K562 (cell line): Measurements from ENCODE around the gene SYNPO. TPM values are rescaled to one million over a fixed set of nuclear protein-coding genes. Genes with fewer than 3 reads are reported as not detected.

Experiments
- CAMTA2 ChIP-seq: fragments of 250-450 bp; sonication (Bioruptor Pico); conservative IDR thresholded peaks from 2 replicates; pipeline ENCODE4 v1.5.1; 2022
- CTBP1 ChIP-seq: fragments of 450-650 bp; IDR thresholded peaks from 2 replicates; pipeline ENCODE4 v1.6.1; 2016; ENCODE audit warnings: borderline replicate concordance
- DIDO1 ChIP-seq: fragments of 450-650 bp; IDR thresholded peaks from 2 replicates; pipeline ENCODE4 v1.6.1; 2016; ENCODE audit warnings: low read depth, missing biosample characterization, missing genetic modification characterization
- DLX4 ChIP-seq: fragments of 250-450 bp; sonication (Bioruptor Pico); IDR thresholded peaks from 2 replicates; pipeline ENCODE4 v1.6.1; 2021; ENCODE audit warnings: mild to moderate bottlenecking
- MAX ChIP-seq: sonication (generic); formaldehyde crosslinking; IDR thresholded peaks from 2 replicates; pipeline ENCODE4 v1.9.0; 2022; ENCODE audit warnings: mild to moderate bottlenecking, missing genetic modification reagents
- NFRKB ChIP-seq: fragments of 450-650 bp; IDR thresholded peaks from 2 replicates; pipeline ENCODE4 v1.6.1; 2016; ENCODE audit warnings: low read depth
- POLR2A ChIP-seq: fragments of 450-650 bp; conservative IDR thresholded peaks from 2 replicates; pipeline ENCODE4 v1.6.1; 2016
- SIN3B ChIP-seq: fragments of 450-650 bp; IDR thresholded peaks from 2 replicates; pipeline ENCODE4 v1.6.1; 2017; ENCODE audit warnings: low read depth, mild to moderate bottlenecking, moderate library complexity
- SMAD2 ChIP-seq: fragments of 150-350 bp; IDR thresholded peaks from 2 replicates; pipeline ENCODE4 v1.6.1; 2014; ENCODE audit warnings: low read depth, mild to moderate bottlenecking, low read length
- TBL1XR1 ChIP-seq, 2 experiments: IDR thresholded peaks; 2 replicates each; pipeline ENCODE4 v1.6.1; 2012; ENCODE audit warnings: improper control_type of control experiment in 2 of 2, low read length in 2 of 2, mild to moderate bottlenecking in 1 of 2
- U2AF2 ChIP-seq: fragments of 200-400 bp; formaldehyde crosslinking; optimal IDR thresholded peaks from 2 replicates; pipeline ENCODE3; 2017; ENCODE audit warnings: low read depth, mild to moderate bottlenecking, low read length
- ZNF239 ChIP-seq: fragments of 250-450 bp; sonication (Bioruptor Pico); IDR thresholded peaks from 2 replicates; pipeline ENCODE4 v1.4.0; 2020; ENCODE audit warnings: mild to moderate bottlenecking
- ZNF318 ChIP-seq, 2 experiments: fragments of 450-650 bp; IDR thresholded peaks; 2 replicates each; pipeline ENCODE4 v1.6.1; 2016; ENCODE audit warnings: mild to moderate bottlenecking in 2 of 2, borderline replicate concordance in 1 of 2, low read depth in 1 of 2, moderate library complexity in 1 of 2
- polyA plus RNA-seq, 8 experiments: library from polyadenylated mRNA; depleted of rRNA in 4 of 8; stranded (reverse) in 5 of 8; unstranded in 3 of 8; fragments of >200 nt; fragmentation: Nextera tagmentation in 2 of 8; fragmentation: Illumina TruSeq in 1 of 8; extraction: Ambion mirVana in 2 of 8; extraction: Trizol in 1 of 8; gene quantifications; 2 replicates each; pipeline versions ENCODE4 v1.2.1 to v1.2.3, GENCODE V29; 2011 to 2014; ENCODE audit warnings: inconsistent platforms in 1 of 8, missing spikeins in 1 of 8
- total RNA-seq, 7 experiments: library from RNA; depleted of rRNA in 6 of 7; stranded (reverse); fragments of >200 nt in 6 of 7; fragmentation: Illumina TruSeq in 2 of 7; extraction: Trizol in 2 of 7; gene quantifications; 2 replicates each; pipeline versions ENCODE4 v1.2.1 to v1.2.3, GENCODE V29; 2011 to 2021; ENCODE audit warnings: low replicate concordance in 1 of 7
- TF ChIP-seq, protein P1 (sequence below): fragments of 450-650 bp; conservative IDR thresholded peaks from 2 replicates; pipeline ENCODE4 v1.6.1; 2016; ENCODE audit warnings: missing genetic modification characterization, low read depth, mild to moderate bottlenecking, control low read depth, missing compliant biosample characterization
- TF ChIP-seq, protein P2 (sequence below), 2 experiments: fragments of 450-650 bp in 1 of 2; sonication (generic) in 1 of 2; formaldehyde crosslinking in 1 of 2; IDR thresholded peaks in 1 of 2; conservative IDR thresholded peaks in 1 of 2; 2 replicates each; pipeline versions ENCODE4 v1.6.1 to v1.8.1; 2016 to 2023; ENCODE audit warnings: mild to moderate bottlenecking in 2 of 2, moderate library complexity in 2 of 2, inconsistent platforms in 1 of 2, missing genetic modification reagents in 1 of 2
- TF ChIP-seq, protein P3 (sequence below): fragments of 450-650 bp; IDR thresholded peaks from 2 replicates; pipeline ENCODE4 v1.6.1; 2014; ENCODE audit warnings: low read depth, mild to moderate bottlenecking, moderate library complexity, borderline replicate concordance

The SYNPO gene
- total and polyA plus RNA-seq, 9 of the 15 experiments (the other 6 are each of a cell fraction or from before 2014, with no cell fraction given): 0.01 to 0.31 (median 0.03) TPM; not detected in 4

- TF ChIP-seq ZNF318 (IDR thresholded peaks at IDR 0.05; ENCODE audit: borderline replicate concordance in 1 of 2, low read depth in 1 of 2) (no peak), U2AF2 (no peak), ZNF239 (CRISPR knock-in tag) (no peak), DLX4 (CRISPR knock-in tag) (no peak), MAX (CRISPR knock-in tag) (no peak), TBL1XR1 (IDR thresholded peaks at IDR 0.05; ENCODE audit: low read length in 2 of 2) (no peak), SMAD2 (no peak), CTBP1 (no peak), NFRKB (no peak), CAMTA2 (CRISPR knock-in tag) (no peak), POLR2A (no peak), DIDO1 (tag) (no peak), SIN3B (no peak)
- TF ChIP-seq, protein P1, sequence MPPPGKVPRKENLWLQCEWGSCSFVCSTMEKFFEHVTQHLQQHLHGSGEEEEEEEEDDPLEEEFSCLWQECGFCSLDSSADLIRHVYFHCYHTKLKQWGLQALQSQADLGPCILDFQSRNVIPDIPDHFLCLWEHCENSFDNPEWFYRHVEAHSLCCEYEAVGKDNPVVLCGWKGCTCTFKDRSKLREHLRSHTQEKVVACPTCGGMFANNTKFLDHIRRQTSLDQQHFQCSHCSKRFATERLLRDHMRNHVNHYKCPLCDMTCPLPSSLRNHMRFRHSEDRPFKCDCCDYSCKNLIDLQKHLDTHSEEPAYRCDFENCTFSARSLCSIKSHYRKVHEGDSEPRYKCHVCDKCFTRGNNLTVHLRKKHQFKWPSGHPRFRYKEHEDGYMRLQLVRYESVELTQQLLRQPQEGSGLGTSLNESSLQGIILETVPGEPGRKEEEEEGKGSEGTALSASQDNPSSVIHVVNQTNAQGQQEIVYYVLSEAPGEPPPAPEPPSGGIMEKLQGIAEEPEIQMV (tag): no peak
- TF ChIP-seq, protein P2, sequence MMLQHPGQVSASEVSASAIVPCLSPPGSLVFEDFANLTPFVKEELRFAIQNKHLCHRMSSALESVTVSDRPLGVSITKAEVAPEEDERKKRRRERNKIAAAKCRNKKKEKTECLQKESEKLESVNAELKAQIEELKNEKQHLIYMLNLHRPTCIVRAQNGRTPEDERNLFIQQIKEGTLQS (IDR thresholded peaks at IDR 0.05): no peak
- TF ChIP-seq, protein P2 (CRISPR knock-in tag; conservative IDR thresholded peaks at IDR 0.05): no peak
- TF ChIP-seq, protein P3, sequence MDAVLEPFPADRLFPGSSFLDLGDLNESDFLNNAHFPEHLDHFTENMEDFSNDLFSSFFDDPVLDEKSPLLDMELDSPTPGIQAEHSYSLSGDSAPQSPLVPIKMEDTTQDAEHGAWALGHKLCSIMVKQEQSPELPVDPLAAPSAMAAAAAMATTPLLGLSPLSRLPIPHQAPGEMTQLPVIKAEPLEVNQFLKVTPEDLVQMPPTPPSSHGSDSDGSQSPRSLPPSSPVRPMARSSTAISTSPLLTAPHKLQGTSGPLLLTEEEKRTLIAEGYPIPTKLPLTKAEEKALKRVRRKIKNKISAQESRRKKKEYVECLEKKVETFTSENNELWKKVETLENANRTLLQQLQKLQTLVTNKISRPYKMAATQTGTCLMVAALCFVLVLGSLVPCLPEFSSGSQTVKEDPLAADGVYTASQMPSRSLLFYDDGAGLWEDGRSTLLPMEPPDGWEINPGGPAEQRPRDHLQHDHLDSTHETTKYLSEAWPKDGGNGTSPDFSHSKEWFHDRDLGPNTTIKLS: no peak
Measured at GRCh38 chr5:150606476-150606875, 34.0 kb upstream of the SYNPO start (continued).
